ENCODE results near the gene MSANTD3. TPM values are rescaled to one million over a fixed set of nuclear protein-coding genes. Genes with fewer than 3 reads are reported as not detected.

MSANTD3 gene
- total and polyA plus RNA-seq, 2 experiments from 2014 or later: 27.6 to 48.6 TPM

GRCh38 chr9:100466829-100467221 is 39.9 kb downstream of the MSANTD3 start:
- Histone ChIP-seq H3K27me3 (replicated peaks; ENCODE audit: insufficient read depth) (no peaks in the 10 kb centered on the region), H3K4me2 (ENCODE audit: unreplicated experiment) (no peak overlapping the region), H3K79me2 (ENCODE audit: insufficient read depth) (no peaks in the 10 kb centered on the region), H3K9ac (no peak overlapping the region), H3K27ac (no peak overlapping the region), H3K9me3 (ENCODE audit: low read depth) (no peaks in the 10 kb centered on the region), H3K4me1 (ENCODE audit: insufficient read depth) (no peaks in the 10 kb centered on the region), H4K20me1 (ENCODE audit: insufficient read depth) (no peaks in the 10 kb centered on the region), H2AFZ (no peak overlapping the region), H3K36me3 (ENCODE audit: low read depth) (no peaks in the 10 kb centered on the region), H3F3A (ENCODE audit: insufficient read depth) (peaks cover 5% of the 10 kb centered on the region; the same call in 1 of the 2 replicates), H3K4me3 (no peak overlapping the region), H3K9me2 (ENCODE audit: insufficient read depth) (no peaks in the 10 kb centered on the region)
- WGBS, 2 experiments (ENCODE audit: low coverage in 1 of 2, low lambda C conversion rate in 2 of 2, missing lambda C conversion rate in 2 of 2): 95 to 100% methylated on average over 1 of the region's 1 CpG
- TF ChIP-seq EZH2 (IDR thresholded peaks at IDR 0.05; ENCODE audit: insufficient read depth, poor library complexity, severe bottlenecking) (no peak), EZH2phosphoT487 (IDR thresholded peaks at IDR 0.05; ENCODE audit: insufficient read depth, low read depth) (no peak)
- in situ Hi-C loops (cut with MboI): no loop called here
- no peak for DNase-seq

DNA sequence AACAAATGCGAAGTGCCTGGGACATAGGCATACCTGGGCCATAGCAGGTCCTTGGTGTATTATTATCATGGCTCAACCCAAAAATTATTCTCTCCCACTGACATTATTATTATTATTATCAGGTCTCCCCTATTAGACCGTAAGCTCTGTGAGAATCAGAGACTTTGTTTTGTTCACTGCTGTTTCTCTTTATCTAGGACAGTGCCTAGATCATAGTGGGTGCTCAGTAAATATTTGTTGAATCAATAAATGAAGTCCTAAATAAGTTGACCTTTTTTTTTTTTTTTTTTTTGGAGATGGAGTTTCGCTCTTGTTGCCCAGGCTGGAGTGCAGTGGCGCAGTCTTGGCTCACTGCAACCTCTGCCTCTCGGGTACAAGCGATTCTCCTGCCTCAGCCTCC is 41.1 kb downstream of the MSANTD3 start:
- Histone ChIP-seq H3K36me3 (ENCODE audit: low read depth) (no peaks in the 10 kb centered on the region), H3K9me3 (ENCODE audit: low read depth) (no peaks in the 10 kb centered on the region), H2AFZ (no peak overlapping the region), H3K4me3 (no peak overlapping the region), H3K9me2 (ENCODE audit: insufficient read depth) (no peaks in the 10 kb centered on the region), H3K27ac (no peak overlapping the region), H3K27me3 (replicated peaks; ENCODE audit: insufficient read depth) (no peaks in the 10 kb centered on the region), H3K9ac (no peak overlapping the region), H4K20me1 (ENCODE audit: insufficient read depth) (no peaks in the 10 kb centered on the region), H3F3A (ENCODE audit: insufficient read depth) (peaks cover 12% of the 10 kb centered on the region; the same call in 1 of the 2 replicates), H3K4me1 (ENCODE audit: insufficient read depth) (no peaks in the 10 kb centered on the region), H3K4me2 (ENCODE audit: unreplicated experiment) (no peak overlapping the region), H3K79me2 (ENCODE audit: insufficient read depth) (no peaks in the 10 kb centered on the region)
- TF ChIP-seq EZH2 (IDR thresholded peaks at IDR 0.05; ENCODE audit: insufficient read depth, poor library complexity, severe bottlenecking) (no peak), EZH2phosphoT487 (IDR thresholded peaks at IDR 0.05; ENCODE audit: insufficient read depth, low read depth) (no peak)
- in situ Hi-C loops (cut with MboI): no loop called here
- DNase-seq: no peak
- 96 to 98% methylated on average over 5 to 6 of the region's 6 CpGs for WGBS, 2 experiments (ENCODE audit: low coverage in 1 of 2, low lambda C conversion rate in 2 of 2, missing lambda C conversion rate in 2 of 2)

DNA sequence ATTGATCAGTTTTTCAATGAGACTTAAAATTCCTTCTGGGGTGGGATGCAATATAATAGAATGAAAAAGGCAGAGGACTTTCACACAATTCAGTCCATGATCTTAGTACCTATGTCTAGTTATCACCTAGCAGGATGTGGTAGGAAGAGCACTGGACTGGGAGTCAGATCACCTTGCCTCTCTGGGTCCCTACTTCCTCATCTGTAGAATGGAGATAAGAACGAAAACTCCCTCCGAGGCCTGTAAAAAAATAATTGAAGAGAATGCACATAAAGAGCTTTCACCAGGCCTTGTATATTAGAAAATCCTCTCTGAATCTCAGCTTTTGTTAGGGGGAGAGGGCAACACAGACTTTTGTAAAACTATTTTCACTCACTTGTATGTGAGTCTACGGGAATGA is 45.3 kb downstream of the MSANTD3 start:
- Histone ChIP-seq H4K20me1 (ENCODE audit: insufficient read depth) (no peaks in the 10 kb centered on the region), H3K36me3 (ENCODE audit: low read depth) (no peaks in the 10 kb centered on the region), H3K27me3 (replicated peaks; ENCODE audit: insufficient read depth) (no peaks in the 10 kb centered on the region), H3K9ac (no peak overlapping the region), H3K79me2 (ENCODE audit: insufficient read depth) (no peaks in the 10 kb centered on the region), H3K9me3 (ENCODE audit: low read depth) (no peaks in the 10 kb centered on the region), H3K4me1 (ENCODE audit: insufficient read depth) (0 out of 2 replicates have a peak, but pooled peaks cover 4% of the 10 kb centered on the region), H3K4me3 (peak overlapping the region; percentile 71), H3K9me2 (ENCODE audit: insufficient read depth) (no peaks in the 10 kb centered on the region), H2AFZ (peak overlapping the region; percentile 69; the same call in 1 of the 2 replicates), H3F3A (ENCODE audit: insufficient read depth) (peaks cover 12% of the 10 kb centered on the region; the same call in 1 of the 2 replicates), H3K27ac (no peak overlapping the region), H3K4me2 (ENCODE audit: unreplicated experiment) (no peak overlapping the region)
- in situ Hi-C loops (cut with MboI): no loop called here
- no peak for DNase-seq
- 99 to 100% methylated on average over 3 of the region's 3 CpGs for WGBS, 2 experiments (ENCODE audit: low coverage in 1 of 2, low lambda C conversion rate in 2 of 2, missing lambda C conversion rate in 2 of 2)
- no peak for TF ChIP-seq EZH2 (IDR thresholded peaks at IDR 0.05; ENCODE audit: insufficient read depth, poor library complexity, severe bottlenecking)
- no peak for TF ChIP-seq EZH2phosphoT487 (IDR thresholded peaks at IDR 0.05; ENCODE audit: insufficient read depth, low read depth)

DNA sequence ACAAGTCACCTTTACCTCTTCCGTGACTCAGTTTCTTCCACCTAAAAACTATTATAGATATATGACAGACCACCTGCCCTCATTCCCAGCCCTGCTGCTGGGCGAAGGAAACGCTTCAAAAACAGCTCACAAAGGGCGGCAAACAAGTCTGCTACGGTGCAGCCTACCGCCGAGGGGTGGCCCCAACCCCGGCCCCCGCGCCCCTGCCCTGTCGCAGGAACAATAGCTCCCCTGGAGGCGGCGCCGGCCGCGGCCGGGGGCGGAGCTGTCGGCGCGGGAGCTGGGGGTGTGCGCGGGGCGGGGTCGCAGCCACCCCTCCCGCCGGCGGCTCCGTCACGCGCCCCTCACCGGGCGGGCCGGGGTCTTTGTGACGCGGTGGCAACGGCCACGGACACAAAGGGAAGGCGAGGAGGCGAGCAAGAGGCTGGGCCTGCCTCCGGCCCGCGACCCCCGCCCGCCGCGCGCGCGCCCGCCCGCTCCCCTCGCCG is 45.9 kb downstream of the MSANTD3 start, which contains the start of gene TMEFF1:
TMEFF1 (plus strand) TSS at position 362 of the 488 bp plus-strand sequence. CDS start 396 bp downstream, outside the sequence.
- Histone ChIP-seq H3K27me3 (replicated peaks; ENCODE audit: insufficient read depth) (no peaks in the 10 kb centered on the region), H3K4me1 (ENCODE audit: insufficient read depth) (0 out of 2 replicates have a peak, but pooled peaks cover 4% of the 10 kb centered on the region), H3K36me3 (ENCODE audit: low read depth) (no peaks in the 10 kb centered on the region), H3F3A (ENCODE audit: insufficient read depth) (peaks cover 12% of the 10 kb centered on the region; the same call in 1 of the 2 replicates), H3K4me2 (ENCODE audit: unreplicated experiment) (peak within 1 kb of the TSS; percentile 69), H4K20me1 (ENCODE audit: insufficient read depth) (no peaks in the 10 kb centered on the region), H3K79me2 (ENCODE audit: insufficient read depth) (no peaks in the 10 kb centered on the region; the same call in 1 of the 2 replicates), H2AFZ (peak within 1 kb of the TSS; percentile 72), H3K4me3 (peak within 1 kb of the TSS; percentile 71), H3K9ac (peak within 1 kb of the TSS; percentile 74), H3K27ac (no peak within 1 kb of the TSS), H3K9me2 (ENCODE audit: insufficient read depth) (no peaks in the 10 kb centered on the region), H3K9me3 (ENCODE audit: low read depth) (no peaks in the 10 kb centered on the region)
- WGBS, 2 experiments (ENCODE audit: low coverage in 1 of 2, low lambda C conversion rate in 2 of 2, missing lambda C conversion rate in 2 of 2): 20 to 29% methylated on average over 8 to 10 of the region's 54 CpGs
- TF ChIP-seq EZH2 (IDR thresholded peaks at IDR 0.05; ENCODE audit: insufficient read depth, poor library complexity, severe bottlenecking) (no peak), EZH2phosphoT487 (IDR thresholded peaks at IDR 0.05; ENCODE audit: insufficient read depth, low read depth) (no peak)
- in situ Hi-C loops (cut with MboI): no loop called here
- peak; percentile 66 for DNase-seq
